DND-41 (cell line): ENCODE measurements around the gene MTSS2.

ENCODE experiments used
- EZH2 ChIP-seq: IDR thresholded peaks from 3 replicates; pipeline ENCODE4 v1.6.1; 2012; ENCODE audit warnings: borderline replicate concordance, low read depth, mild to moderate bottlenecking, moderate library complexity, low read length, inconsistent platforms; ENCODE audit not compliant: severe bottlenecking
- TF ChIP-seq, protein P1 (sequence below): IDR thresholded peaks from 2 replicates; pipeline ENCODE4 v1.5.1; 2012; ENCODE audit warnings: borderline replicate concordance, low read length, moderate library complexity, mild to moderate bottlenecking; ENCODE audit not compliant: poor library complexity, severe bottlenecking; ENCODE audit errors: extremely low read depth

DNA sequence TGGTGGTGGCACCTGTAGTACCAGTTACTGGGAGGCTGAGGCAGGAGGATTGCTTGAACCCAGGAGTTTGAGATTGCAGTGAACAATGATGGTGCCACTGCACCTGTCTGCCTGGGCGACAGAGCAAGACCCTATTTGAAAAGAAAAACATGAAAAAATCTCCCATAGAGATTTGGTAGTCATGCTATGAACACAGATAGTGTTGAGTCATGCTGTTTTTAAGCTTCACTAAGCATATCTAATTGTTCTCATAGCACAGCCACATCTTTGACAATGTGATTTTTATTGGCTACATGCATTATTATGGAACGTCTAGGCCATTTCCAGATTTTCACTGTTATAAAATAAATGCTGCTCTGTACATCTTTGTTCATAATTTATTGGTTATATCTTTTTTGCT lies 33.5 kb downstream of the MTSS2 start:
- TF ChIP-seq, protein P1, sequence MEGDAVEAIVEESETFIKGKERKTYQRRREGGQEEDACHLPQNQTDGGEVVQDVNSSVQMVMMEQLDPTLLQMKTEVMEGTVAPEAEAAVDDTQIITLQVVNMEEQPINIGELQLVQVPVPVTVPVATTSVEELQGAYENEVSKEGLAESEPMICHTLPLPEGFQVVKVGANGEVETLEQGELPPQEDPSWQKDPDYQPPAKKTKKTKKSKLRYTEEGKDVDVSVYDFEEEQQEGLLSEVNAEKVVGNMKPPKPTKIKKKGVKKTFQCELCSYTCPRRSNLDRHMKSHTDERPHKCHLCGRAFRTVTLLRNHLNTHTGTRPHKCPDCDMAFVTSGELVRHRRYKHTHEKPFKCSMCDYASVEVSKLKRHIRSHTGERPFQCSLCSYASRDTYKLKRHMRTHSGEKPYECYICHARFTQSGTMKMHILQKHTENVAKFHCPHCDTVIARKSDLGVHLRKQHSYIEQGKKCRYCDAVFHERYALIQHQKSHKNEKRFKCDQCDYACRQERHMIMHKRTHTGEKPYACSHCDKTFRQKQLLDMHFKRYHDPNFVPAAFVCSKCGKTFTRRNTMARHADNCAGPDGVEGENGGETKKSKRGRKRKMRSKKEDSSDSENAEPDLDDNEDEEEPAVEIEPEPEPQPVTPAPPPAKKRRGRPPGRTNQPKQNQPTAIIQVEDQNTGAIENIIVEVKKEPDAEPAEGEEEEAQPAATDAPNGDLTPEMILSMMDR: no peak
- no peak for TF ChIP-seq EZH2
